Activated T-cell treated with anti-CD3 and anti-CD28 coated beads for 48 hours (primary cell): ENCODE results near the gene TPM4.
"Not testable (repeated sequence)": the region's sequence is repeated elsewhere in the genome, so short reads cannot be mapped to it uniquely, and the experiment has no call there.

Source experiments
- DNase-seq: peaks from one replicate; pipeline ENCODE4 v3.0.0-alpha.2; 2020; ENCODE audit warnings: low read depth

The TPM4 gene

GRCh38 chr19:16076154-16076957 lies at the start of gene TPM4:
TPM4 (plus strand) TSS chr19:16076495; CDS start chr19:16076566, 71 bp downstream.
- peak; percentile 93 for DNase-seq

- DNase-seq, result no peak
Measured at GRCh38 chr19:16026756-16027155, 49.5 kb upstream of the TPM4 start.

GRCh38 chr19:16027528-16027927 lies 48.8 kb upstream of the TPM4 start:
- no peak for DNase-seq

GRCh38 chr19:16030155-16030554 lies 46.1 kb upstream of the TPM4 start:
- not testable (repeated sequence) for DNase-seq

- DNase-seq, result no peak
Measured at GRCh38 chr19:16030964-16031871, 45.1 kb upstream of the TPM4 start.

- DNase-seq, result no peak
Measured at GRCh38 chr19:16031872-16032200, 44.5 kb upstream of the TPM4 start.

GRCh38 chr19:16032509-16033135 lies 43.7 kb upstream of the TPM4 start:
- DNase-seq, result no peak

GRCh38 chr19:16033136-16033530 lies 43.2 kb upstream of the TPM4 start:
- DNase-seq, result no peak

- DNase-seq, result no peak
Measured at GRCh38 chr19:16033721-16034120, 42.6 kb upstream of the TPM4 start.

GRCh38 chr19:16034180-16034579 lies 42.1 kb upstream of the TPM4 start:
- DNase-seq, result no peak

GRCh38 chr19:16034958-16035560 lies 41.2 kb upstream of the TPM4 start:
- DNase-seq, result no peak

GRCh38 chr19:16035601-16036297 lies 40.5 kb upstream of the TPM4 start:
- DNase-seq, result no peak

- no peak for DNase-seq
Measured at GRCh38 chr19:16036397-16036925, 39.8 kb upstream of the TPM4 start.

- DNase-seq, result no peak
Measured at GRCh38 chr19:16036941-16037340, 39.4 kb upstream of the TPM4 start.

GRCh38 chr19:16037424-16038195 lies 38.7 kb upstream of the TPM4 start:
- no peak for DNase-seq

- no peak for DNase-seq
Measured at GRCh38 chr19:16038196-16038695, 38.0 kb upstream of the TPM4 start.

GRCh38 chr19:16039081-16039480 lies 37.2 kb upstream of the TPM4 start:
- DNase-seq, result no peak

GRCh38 chr19:16039545-16039944 lies 36.8 kb upstream of the TPM4 start:
- DNase-seq, result no peak

- no peak for DNase-seq
Measured at GRCh38 chr19:16040642-16041041, 35.7 kb upstream of the TPM4 start.

- peak; percentile 69 for DNase-seq
Measured at GRCh38 chr19:16041299-16041990, 34.9 kb upstream of the TPM4 start.
